Left lung (tissue), 10 donors: Measurements from ENCODE around the gene SLC38A9. TPM values are rescaled to one million over a fixed set of nuclear protein-coding genes. Genes with fewer than 3 reads are reported as not detected.

Source experiments
- ATAC-seq: fragments of 200-7000 bp; cut with Tn5 transposase; one replicate; pipeline ENCODE4 v1.9.1; 2020; ENCODE audit warnings: moderate library complexity
- DNase-seq, 4 donors: peaks; one replicate each; pipeline ENCODE4 v3.0.0-alpha.2; 2013 to 2020
- H3K27ac ChIP-seq, 2 donors: fragments of 200-600 bp; sonication (generic) in 1 of 2; one replicate each; pipeline versions ENCODE4 v1.5.0 to v1.8.0; 2020 to 2021
- H3K27me3 ChIP-seq, 2 donors: fragments of 200-600 bp; sonication (generic) in 1 of 2; one replicate each; pipeline versions ENCODE4 v1.5.0 to v1.8.0; 2020 to 2021
- H3K36me3 ChIP-seq, 2 donors: fragments of 200-600 bp; sonication (generic) in 1 of 2; one replicate each; pipeline versions ENCODE4 v1.5.0 to v1.8.0; 2020 to 2021
- H3K4me1 ChIP-seq, 2 donors: fragments of 200-600 bp; one replicate each; pipeline ENCODE4 v1.8.0; 2021
- H3K4me3 ChIP-seq, 2 donors: fragments of 200-600 bp; sonication (generic) in 1 of 2; one replicate each; pipeline versions ENCODE4 v1.5.0 to v1.8.0; 2020 to 2021; ENCODE audit warnings: mild to moderate bottlenecking in 1 of 2
- H3K9me3 ChIP-seq, 2 donors: fragments of 200-600 bp; sonication (generic) in 1 of 2; one replicate each; pipeline versions ENCODE4 v1.5.0 to v1.8.0; 2020 to 2021
- CTCF ChIP-seq, 2 donors: fragments of 200-600 bp; sonication (generic) in 1 of 2; IDR thresholded peaks; one replicate each; pipeline versions ENCODE4 v1.5.0 to v1.8.0; 2021; ENCODE audit warnings: antibody characterized with exemption in 2 of 2
- intact Hi-C, 2 donors: fragments of 100-400 bp; cut with DNase I; formaldehyde crosslinking; loops; one replicate each; pipeline versions ENCODE4 v1.11.2 to v1.14.2; 2022
- polyA plus RNA-seq, 6 donors: library from polyadenylated mRNA; unstranded; fragments of 120-200 nt; gene quantifications; one replicate each; pipeline ENCODE4 v1.2.1, GENCODE V29; 2013; ENCODE audit not compliant: insufficient read length in 6 of 6
- total RNA-seq, 2 donors: library from RNA; stranded (reverse); fragmentation: NEBNext Ultra II Directional; extraction: Animal tissue kit (Norgen Biotek cat#: 25700); gene quantifications; one replicate each; pipeline ENCODE4 v1.2.1, GENCODE V29; 2021
- donor health status: DM: no; HTN: yes; CAD: no.
- donor health status: DM: no; HTN: no; CAD: no.

Gene SLC38A9
- total and polyA plus RNA-seq, 8 donors, result 21.4 to 34.7 (median 30.2) TPM

DNA sequence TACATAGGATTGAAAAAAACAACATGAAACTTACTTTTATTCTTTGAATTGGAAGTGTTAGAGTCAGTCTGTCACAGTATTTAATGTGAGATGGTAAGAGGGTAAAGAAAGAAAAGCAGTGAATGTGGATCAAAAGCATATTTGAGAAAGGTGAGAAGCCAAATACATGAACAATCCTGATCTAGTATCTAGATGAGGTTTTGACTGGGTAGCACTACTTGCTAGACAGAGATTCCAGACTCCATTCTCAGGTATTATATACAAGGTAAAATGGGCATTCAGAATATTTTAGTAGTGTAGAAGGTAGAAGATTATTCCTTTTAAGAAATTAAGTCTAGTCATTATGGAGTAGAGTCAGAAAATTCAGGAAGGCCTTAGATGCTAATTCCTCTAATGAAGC, 62.2 kb downstream of the SLC38A9 start:
- no peak for ATAC-seq
- H3K27me3 ChIP-seq, result no peaks in the 10 kb centered on the region
- intact Hi-C loops, result no loop called here

DNA sequence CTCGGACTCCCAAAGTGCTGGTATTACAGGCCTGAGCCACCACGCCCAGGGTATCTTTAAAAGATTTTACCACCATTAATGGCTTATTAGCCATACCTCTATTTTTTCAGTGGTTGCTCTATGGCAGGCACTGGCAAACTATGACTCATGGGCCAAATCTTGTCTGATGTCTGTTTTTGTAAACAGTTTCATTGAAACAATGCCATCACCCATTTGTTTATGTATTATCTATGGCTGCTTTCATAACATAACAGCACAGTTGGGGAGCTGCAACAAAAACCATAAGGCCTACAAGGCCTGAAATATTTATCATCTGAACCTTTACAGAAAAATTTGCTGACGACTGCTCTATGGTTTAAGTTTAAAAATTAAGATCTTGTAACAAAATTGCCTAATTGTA, 66.8 kb downstream of the SLC38A9 start:
- Histone ChIP-seq H3K27me3 (no peaks in the 10 kb centered on the region), H3K4me3 (no peak overlapping the region), H3K9me3 (no peaks in the 10 kb centered on the region), H3K27ac (peak overlapping the region in 1 of 2 donors; percentile 16), H3K36me3 (peaks cover 0 to 7% of the 10 kb centered on the region in 2 donors), H3K4me1 (no peaks in the 10 kb centered on the region)
- ATAC-seq (no peak), DNase-seq (no peak)
- TF ChIP-seq CTCF (IDR thresholded peaks at IDR 0.05), result no peak
- intact Hi-C loops, result no loop called here

More for the DNA sequence above, 62.2 kb downstream of the SLC38A9 start:
- DNase-seq, result no peak
- peaks cover 0 to 19% of the 10 kb centered on the region in 2 donors for H3K36me3 ChIP-seq
- peak overlapping the region in 1 of 2 donors; percentile 9 for H3K27ac ChIP-seq
- H3K4me3 ChIP-seq, result no peak overlapping the region
- H3K4me1 ChIP-seq, result no peaks in the 10 kb centered on the region
- no peaks in the 10 kb centered on the region for H3K9me3 ChIP-seq
- no peak for TF ChIP-seq CTCF (IDR thresholded peaks at IDR 0.05)

DNA sequence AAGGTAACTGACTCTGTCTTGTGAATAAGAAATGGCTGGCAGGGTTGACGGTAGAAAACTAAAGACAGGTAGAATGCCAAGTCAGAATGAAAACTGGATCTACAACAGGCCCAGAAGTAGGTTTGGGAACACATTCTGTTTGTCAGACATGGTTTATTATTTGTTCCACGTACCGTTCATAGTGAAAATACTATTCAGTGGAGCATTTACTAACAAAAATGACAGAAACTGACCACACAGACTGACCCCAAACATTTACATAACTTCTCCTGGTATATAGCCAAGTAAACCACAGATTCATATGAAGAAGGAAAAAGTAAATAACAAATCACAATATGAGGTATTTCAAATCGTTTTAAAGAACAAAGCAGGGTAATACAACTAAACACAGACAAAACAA, 73.7 kb downstream of the SLC38A9 start:
- H3K36me3 ChIP-seq, result peaks cover 0 to 4% of the 10 kb centered on the region in 2 donors
- ATAC-seq (no peak), DNase-seq (no peak)
- no peaks in the 10 kb centered on the region for H3K27me3 ChIP-seq
- intact Hi-C loops, result no loop called here
- no peak overlapping the region for H3K4me3 ChIP-seq
- H3K4me1 ChIP-seq, result peaks cover 22 to 36% of the 10 kb centered on the region in 2 donors
- TF ChIP-seq CTCF (IDR thresholded peaks at IDR 0.05), result no peak
- no peak overlapping the region for H3K27ac ChIP-seq
- no peaks in the 10 kb centered on the region for H3K9me3 ChIP-seq

GRCh38 chr5:55638051-55638450, 74.1 kb downstream of the SLC38A9 start:
- H3K4me3 ChIP-seq, result no peak overlapping the region
- no peaks in the 10 kb centered on the region for H3K27me3 ChIP-seq
- DNase-seq, result no peak
- peaks cover 22 to 40% of the 10 kb centered on the region in 2 donors for H3K4me1 ChIP-seq
- no peak for TF ChIP-seq CTCF (IDR thresholded peaks at IDR 0.05)
- intact Hi-C loops, result no loop called here
- ATAC-seq, result no peak
- peaks cover 0 to 4% of the 10 kb centered on the region in 2 donors for H3K36me3 ChIP-seq
- no peak overlapping the region for H3K27ac ChIP-seq
- no peaks in the 10 kb centered on the region for H3K9me3 ChIP-seq

GRCh38 chr5:55636683-55637082, 75.4 kb downstream of the SLC38A9 start:
- H3K27ac ChIP-seq, result peak overlapping the region; percentile 28 to 62
- ATAC-seq (peak; percentile 62), DNase-seq (peak in 3 of 4 donors; percentile 38 to 66 (median 49))
- H3K4me3 ChIP-seq, result no peak overlapping the region
- no peaks in the 10 kb centered on the region for H3K9me3 ChIP-seq
- intact Hi-C loops, result no loop called here
- H3K36me3 ChIP-seq, result peaks cover 0 to 4% of the 10 kb centered on the region in 2 donors
- peaks cover 22 to 42% of the 10 kb centered on the region in 2 donors for H3K4me1 ChIP-seq
- H3K27me3 ChIP-seq, result no peaks in the 10 kb centered on the region
- no peak for TF ChIP-seq CTCF (IDR thresholded peaks at IDR 0.05)
